H1 (cell line): ENCODE data around the gene HLA-DOB. TPM values are rescaled to one million over a fixed set of nuclear protein-coding genes. Genes with fewer than 3 reads are reported as not detected.

Experiments
- CBX5 ChIP-seq: fragments of 300-800, 300-1000 bp; sonication (generic); IDR thresholded peaks from 2 replicates; pipeline ENCODE4 v1.7.1; 2016; ENCODE audit warnings: antibody characterized with exemption, low read length, low read depth
- POLR2AphosphoS5 ChIP-seq: IDR thresholded peaks from 2 replicates; pipeline ENCODE4 v1.6.1; 2011; ENCODE audit warnings: low read depth, low read length
- SIX5 ChIP-seq: IDR thresholded peaks from 2 replicates; pipeline ENCODE4 v1.6.1; 2011; ENCODE audit warnings: mild to moderate bottlenecking, low read depth, low read length
- SP1 ChIP-seq: IDR thresholded peaks from 2 replicates; pipeline ENCODE4 v1.6.1; 2011; ENCODE audit warnings: low read depth, low read length
- SP2 ChIP-seq: IDR thresholded peaks from 2 replicates; pipeline ENCODE4 v1.6.1; 2012; ENCODE audit warnings: mild to moderate bottlenecking, low read length, inconsistent platforms
- SP4 ChIP-seq: IDR thresholded peaks from 2 replicates; pipeline ENCODE4 v1.6.1; 2012; ENCODE audit warnings: low read length, inconsistent platforms
- polyA plus RNA-seq, 7 experiments: library from polyadenylated mRNA; depleted of rRNA in 3 of 7; stranded (reverse) in 5 of 7; unstranded in 2 of 7; fragments of >200 nt in 5 of 7; fragments of 200-250 nt in 2 of 7; gene quantifications; 1 replicate in 5 of 7; 2 replicates in 1 of 7; 4 replicates in 1 of 7; pipeline versions ENCODE4 v1.2.1 to v1.2.3, GENCODE V29; 2011 to 2013; ENCODE audit warnings: missing spikeins in 2 of 7, mixed read lengths in 2 of 7
- total RNA-seq: library from RNA; stranded (reverse); fragmentation: NEBNext Ultra II Directional; extraction: Animal tissue kit (Norgen Biotek cat#: 25700); gene quantifications from 2 replicates; pipeline ENCODE4 v1.2.1, GENCODE V29; 2021
- TF ChIP-seq, protein P1 (sequence below): fragments of 300-600 bp; sonication (generic); IDR thresholded peaks from 2 replicates; pipeline ENCODE4 v1.7.1; 2012; ENCODE audit warnings: low read length, moderate library complexity, mild to moderate bottlenecking, inconsistent platforms; ENCODE audit not compliant: insufficient replicate concordance

HLA-DOB gene
- total and polyA plus RNA-seq, 2 of the 8 experiments (the other 6 are each of a cell fraction or from before 2014, with no cell fraction given), result 0.35 TPM; not detected in 1

GRCh38 chr6:32832535-32832934 is 15.7 kb upstream of the HLA-DOB start (continued):
- TF ChIP-seq, protein P1, sequence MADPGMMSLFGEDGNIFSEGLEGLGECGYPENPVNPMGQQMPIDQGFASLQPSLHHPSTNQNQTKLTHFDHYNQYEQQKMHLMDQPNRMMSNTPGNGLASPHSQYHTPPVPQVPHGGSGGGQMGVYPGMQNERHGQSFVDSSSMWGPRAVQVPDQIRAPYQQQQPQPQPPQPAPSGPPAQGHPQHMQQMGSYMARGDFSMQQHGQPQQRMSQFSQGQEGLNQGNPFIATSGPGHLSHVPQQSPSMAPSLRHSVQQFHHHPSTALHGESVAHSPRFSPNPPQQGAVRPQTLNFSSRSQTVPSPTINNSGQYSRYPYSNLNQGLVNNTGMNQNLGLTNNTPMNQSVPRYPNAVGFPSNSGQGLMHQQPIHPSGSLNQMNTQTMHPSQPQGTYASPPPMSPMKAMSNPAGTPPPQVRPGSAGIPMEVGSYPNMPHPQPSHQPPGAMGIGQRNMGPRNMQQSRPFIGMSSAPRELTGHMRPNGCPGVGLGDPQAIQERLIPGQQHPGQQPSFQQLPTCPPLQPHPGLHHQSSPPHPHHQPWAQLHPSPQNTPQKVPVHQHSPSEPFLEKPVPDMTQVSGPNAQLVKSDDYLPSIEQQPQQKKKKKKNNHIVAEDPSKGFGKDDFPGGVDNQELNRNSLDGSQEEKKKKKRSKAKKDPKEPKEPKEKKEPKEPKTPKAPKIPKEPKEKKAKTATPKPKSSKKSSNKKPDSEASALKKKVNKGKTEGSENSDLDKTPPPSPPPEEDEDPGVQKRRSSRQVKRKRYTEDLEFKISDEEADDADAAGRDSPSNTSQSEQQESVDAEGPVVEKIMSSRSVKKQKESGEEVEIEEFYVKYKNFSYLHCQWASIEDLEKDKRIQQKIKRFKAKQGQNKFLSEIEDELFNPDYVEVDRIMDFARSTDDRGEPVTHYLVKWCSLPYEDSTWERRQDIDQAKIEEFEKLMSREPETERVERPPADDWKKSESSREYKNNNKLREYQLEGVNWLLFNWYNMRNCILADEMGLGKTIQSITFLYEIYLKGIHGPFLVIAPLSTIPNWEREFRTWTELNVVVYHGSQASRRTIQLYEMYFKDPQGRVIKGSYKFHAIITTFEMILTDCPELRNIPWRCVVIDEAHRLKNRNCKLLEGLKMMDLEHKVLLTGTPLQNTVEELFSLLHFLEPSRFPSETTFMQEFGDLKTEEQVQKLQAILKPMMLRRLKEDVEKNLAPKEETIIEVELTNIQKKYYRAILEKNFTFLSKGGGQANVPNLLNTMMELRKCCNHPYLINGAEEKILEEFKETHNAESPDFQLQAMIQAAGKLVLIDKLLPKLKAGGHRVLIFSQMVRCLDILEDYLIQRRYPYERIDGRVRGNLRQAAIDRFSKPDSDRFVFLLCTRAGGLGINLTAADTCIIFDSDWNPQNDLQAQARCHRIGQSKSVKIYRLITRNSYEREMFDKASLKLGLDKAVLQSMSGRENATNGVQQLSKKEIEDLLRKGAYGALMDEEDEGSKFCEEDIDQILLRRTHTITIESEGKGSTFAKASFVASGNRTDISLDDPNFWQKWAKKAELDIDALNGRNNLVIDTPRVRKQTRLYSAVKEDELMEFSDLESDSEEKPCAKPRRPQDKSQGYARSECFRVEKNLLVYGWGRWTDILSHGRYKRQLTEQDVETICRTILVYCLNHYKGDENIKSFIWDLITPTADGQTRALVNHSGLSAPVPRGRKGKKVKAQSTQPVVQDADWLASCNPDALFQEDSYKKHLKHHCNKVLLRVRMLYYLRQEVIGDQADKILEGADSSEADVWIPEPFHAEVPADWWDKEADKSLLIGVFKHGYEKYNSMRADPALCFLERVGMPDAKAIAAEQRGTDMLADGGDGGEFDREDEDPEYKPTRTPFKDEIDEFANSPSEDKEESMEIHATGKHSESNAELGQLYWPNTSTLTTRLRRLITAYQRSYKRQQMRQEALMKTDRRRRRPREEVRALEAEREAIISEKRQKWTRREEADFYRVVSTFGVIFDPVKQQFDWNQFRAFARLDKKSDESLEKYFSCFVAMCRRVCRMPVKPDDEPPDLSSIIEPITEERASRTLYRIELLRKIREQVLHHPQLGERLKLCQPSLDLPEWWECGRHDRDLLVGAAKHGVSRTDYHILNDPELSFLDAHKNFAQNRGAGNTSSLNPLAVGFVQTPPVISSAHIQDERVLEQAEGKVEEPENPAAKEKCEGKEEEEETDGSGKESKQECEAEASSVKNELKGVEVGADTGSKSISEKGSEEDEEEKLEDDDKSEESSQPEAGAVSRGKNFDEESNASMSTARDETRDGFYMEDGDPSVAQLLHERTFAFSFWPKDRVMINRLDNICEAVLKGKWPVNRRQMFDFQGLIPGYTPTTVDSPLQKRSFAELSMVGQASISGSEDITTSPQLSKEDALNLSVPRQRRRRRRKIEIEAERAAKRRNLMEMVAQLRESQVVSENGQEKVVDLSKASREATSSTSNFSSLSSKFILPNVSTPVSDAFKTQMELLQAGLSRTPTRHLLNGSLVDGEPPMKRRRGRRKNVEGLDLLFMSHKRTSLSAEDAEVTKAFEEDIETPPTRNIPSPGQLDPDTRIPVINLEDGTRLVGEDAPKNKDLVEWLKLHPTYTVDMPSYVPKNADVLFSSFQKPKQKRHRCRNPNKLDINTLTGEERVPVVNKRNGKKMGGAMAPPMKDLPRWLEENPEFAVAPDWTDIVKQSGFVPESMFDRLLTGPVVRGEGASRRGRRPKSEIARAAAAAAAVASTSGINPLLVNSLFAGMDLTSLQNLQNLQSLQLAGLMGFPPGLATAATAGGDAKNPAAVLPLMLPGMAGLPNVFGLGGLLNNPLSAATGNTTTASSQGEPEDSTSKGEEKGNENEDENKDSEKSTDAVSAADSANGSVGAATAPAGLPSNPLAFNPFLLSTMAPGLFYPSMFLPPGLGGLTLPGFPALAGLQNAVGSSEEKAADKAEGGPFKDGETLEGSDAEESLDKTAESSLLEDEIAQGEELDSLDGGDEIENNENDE, result no peak
- TF ChIP-seq SIX5 (no peak), POLR2AphosphoS5 (no peak), SP4 (no peak), SP2 (no peak), SP1 (no peak), CBX5 (no peak)
